NCI-H82 treated with DMSO at 0.1 percent for 48 hours (cell line): Measurements from ENCODE around the gene MON2.
A peak's percentile ranks its signal among the peaks of the same experiment; 100 is the strongest.
"Not testable (repeated sequence)": the region's sequence is repeated elsewhere in the genome, so short reads cannot be mapped to it uniquely, and the experiment has no call there.

Experiments used
- DNase-seq: peaks from one replicate; lab custom pipeline; 2025; ENCODE audit not compliant: unreplicated experiment; lab: John Stamatoyannopoulos, UW

Gene MON2

DNA sequence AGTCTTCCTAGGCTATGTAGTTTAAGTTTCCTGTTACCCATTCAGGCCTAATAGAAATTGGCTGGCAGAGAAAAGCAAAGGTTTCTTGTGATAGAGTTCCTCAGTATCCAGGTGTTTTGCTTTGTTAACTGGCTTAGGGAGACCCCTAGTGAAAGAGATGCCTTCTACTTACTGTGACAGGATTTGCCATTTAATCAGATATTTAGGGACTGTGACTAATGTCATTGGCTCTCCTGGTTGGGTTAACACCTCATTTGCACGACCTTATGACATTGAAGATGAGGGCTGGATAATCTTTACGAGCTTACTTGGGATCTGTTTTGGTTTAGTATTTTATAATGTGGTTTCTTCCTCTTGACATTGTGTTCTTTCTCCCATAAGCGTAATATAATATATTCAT lies 5.8 kb downstream of the MON2 start:
- DNase-seq, result peak; percentile 88

GRCh38 chr12:62481843-62482540 lies 15.4 kb downstream of the MON2 start:
- DNase-seq, result no peak

- DNase-seq, result no peak
Measured at GRCh38 chr12:62482769-62483168, 16.1 kb downstream of the MON2 start.

GRCh38 chr12:62484233-62484632 lies 17.6 kb downstream of the MON2 start:
- DNase-seq, result no peak

DNA sequence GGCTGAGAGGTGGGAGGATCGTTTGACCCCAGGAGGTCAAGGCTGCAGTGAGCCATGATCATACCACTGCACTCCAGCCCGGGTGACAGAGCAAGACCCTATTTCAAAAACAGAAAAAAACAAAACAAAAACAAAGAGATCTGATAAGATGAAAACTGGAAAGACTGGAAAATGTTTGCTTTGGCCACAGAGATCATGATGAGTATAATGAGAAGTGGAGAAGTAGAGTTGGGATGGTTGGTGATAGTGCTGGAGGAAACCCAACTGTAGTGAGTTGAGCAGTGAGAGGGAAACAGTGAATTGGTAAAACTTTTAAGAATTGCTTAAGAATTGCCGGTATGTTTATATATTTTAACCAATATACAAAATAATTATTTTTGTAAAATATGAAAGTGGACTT lies 39.2 kb downstream of the MON2 start:
- DNase-seq, result no peak

- DNase-seq, result no peak
Measured at GRCh38 chr12:62512901-62513300, 46.3 kb downstream of the MON2 start.

GRCh38 chr12:62514080-62514479 lies 47.5 kb downstream of the MON2 start:
- DNase-seq, result not testable (repeated sequence)

GRCh38 chr12:62516927-62517326 lies 50.3 kb downstream of the MON2 start:
- no peak for DNase-seq

DNA sequence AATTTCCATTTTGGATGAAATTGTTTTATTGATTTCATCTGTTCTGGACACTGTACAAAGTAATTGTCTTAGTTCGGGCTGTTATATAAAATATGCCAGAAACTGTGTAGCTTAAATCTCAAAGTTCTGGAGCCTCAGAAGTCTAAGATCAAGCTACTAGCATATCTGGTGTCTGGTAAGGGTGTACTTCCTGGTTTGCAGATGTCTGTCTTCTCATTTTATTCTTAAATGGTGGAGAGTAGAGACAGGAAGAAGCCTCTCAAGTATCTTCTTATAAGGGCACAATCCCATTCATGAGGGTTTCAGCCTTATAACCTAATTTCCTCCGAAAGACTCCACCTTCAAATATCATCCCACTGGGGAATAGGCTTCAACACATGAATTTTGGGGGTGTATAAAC lies 51.3 kb downstream of the MON2 start:
- DNase-seq, result no peak

GRCh38 chr12:62519043-62519442 lies 52.4 kb downstream of the MON2 start:
- no peak for DNase-seq

GRCh38 chr12:62520361-62520760 lies 53.7 kb downstream of the MON2 start:
- no peak for DNase-seq

DNA sequence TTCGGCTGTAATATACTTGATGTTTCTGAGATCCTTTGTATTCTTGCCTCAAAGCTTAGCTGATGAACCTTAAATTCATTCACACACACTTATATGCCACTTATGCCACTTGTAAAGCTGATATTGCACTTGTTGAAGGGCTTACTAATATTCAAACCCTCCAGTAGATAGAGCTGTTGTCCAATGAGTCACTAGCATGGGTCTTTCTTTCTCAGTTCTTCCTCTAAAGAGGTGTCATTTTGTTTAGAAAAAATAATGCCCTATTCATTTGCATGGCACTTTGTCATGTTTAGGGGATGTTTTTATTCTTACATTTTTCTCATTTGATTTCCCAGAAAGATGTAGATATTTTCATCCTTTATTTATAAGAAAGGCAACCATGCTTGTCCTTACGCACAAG lies 56.4 kb downstream of the MON2 start:
- no peak for DNase-seq

DNA sequence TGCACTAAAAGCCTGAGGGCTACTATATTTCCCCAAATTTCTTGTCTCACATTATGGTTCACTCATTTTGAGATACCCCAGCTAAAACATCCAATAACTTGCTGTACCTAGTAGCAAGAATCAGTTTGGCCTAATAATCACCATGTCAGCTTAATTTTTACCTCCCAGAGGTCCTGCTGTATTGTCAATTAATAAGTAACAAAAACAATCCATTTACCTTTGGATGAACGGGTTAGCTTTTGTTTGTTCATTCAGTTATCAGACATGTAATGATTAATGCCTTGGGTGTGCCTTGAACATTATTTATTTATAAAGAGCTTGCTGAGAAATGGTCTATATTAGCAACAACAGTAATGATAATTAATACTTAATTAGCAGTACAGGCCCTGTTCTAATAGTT lies 57.0 kb downstream of the MON2 start:
- DNase-seq, result no peak

GRCh38 chr12:62525271-62525670 lies 58.6 kb downstream of the MON2 start:
- no peak for DNase-seq

DNA sequence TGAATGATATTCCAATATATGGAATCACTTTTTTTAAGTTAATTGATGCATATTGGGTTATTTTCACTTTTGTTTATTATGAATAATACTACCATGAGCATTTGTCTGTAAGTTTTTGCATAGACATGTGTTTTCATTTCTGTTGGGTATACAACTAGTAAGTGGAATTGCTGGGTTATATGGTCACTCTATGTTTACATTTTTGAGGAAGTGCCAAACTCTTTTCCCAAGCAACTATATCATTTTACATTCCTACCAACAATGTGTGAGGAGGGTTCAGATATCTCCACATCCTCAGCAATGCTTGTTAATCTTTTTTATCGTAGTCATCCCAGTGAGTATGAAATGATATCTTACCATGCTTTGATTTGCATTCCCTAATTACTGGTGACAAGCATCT lies 64.0 kb downstream of the MON2 start:
- no peak for DNase-seq

- no peak for DNase-seq
Measured at GRCh38 chr12:62532333-62532732, 65.7 kb downstream of the MON2 start.

GRCh38 chr12:62533087-62533754 lies 66.6 kb downstream of the MON2 start:
- DNase-seq, result no peak

- DNase-seq, result no peak
Measured at GRCh38 chr12:62533755-62534107, 67.1 kb downstream of the MON2 start.

DNA sequence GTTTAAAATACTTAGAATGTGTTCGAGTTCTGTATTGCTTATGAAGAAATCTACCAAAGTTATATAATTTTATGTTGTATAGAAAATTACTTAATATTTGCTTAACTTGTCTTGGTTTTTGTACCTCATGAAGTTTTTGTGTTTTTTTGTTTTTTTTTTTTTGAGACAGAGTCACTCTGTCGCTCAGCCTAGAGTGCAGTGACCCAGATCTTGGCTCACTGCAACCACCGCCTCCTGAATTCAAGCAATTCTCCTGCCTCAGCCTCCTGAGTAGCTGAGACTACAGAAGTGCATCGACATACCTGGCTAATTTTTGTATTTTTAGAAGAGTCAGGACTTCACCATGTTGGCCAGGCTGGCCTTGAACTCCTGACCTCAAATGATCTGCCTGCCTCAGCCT lies 69.9 kb downstream of the MON2 start:
- no peak for DNase-seq

- no peak for DNase-seq
Measured at GRCh38 chr12:62537551-62537950, 70.9 kb downstream of the MON2 start.

GRCh38 chr12:62540354-62540753 lies 73.7 kb downstream of the MON2 start:
- no peak for DNase-seq

DNA sequence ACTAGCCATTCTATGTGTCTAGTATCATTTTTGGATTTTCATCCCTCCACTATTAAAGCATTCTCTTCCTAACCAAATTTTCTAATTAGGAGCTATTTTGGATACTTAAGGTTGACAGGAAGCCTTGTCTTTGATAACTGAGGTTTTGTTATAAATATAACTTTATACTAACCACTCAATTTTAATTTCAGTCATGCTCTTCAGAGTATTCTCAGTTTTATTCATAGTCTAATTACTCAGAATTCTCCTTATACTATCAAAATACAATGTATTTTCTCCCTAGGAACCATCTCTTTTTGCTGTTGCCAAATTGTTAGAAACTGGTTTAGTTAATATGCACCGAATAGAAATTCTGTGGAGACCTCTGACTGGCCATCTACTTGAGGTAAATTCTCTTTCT lies 76.2 kb downstream of the MON2 start:
- no peak for DNase-seq

DNA sequence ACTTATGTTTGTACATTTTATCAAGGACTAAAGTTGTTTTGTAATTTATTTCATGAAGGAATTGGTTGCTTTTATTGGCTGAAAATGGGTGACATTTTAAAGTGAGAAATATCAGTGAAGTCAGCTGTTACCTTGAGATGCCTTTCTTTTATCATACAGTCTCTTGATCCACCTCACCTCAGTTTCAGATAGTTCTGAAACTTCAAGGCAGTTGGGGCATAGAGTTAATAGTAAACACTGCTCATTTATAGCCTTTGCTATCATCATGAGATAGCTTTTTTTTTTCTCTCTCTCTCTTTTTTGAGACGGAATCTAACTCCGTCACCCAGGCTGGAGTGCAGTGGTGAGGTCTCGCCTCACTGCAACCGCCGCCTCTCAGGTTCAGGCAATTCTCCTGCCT lies 76.7 kb downstream of the MON2 start:
- no peak for DNase-seq
